GM20000 (cell line): ENCODE results near the gene FRY.

Source experiments
- DNase-seq: peaks from one replicate; pipeline ENCODE4 v3.0.0; 2012; ENCODE audit warnings: low spot score
- CTCF ChIP-seq: IDR thresholded peaks from 2 replicates; pipeline ENCODE4 v1.5.1; 2012; ENCODE audit warnings: mild to moderate bottlenecking, control low read depth; ENCODE audit errors: extremely low read depth, missing control alignments

The FRY gene

GRCh38 chr13:32025730-32026129 is 5.8 kb upstream of the FRY start:
- no peak for DNase-seq
- no peak for TF ChIP-seq CTCF

GRCh38 chr13:32026623-32027022 is 5.0 kb upstream of the FRY start:
- DNase-seq, result no peak
- TF ChIP-seq CTCF, result no peak

GRCh38 chr13:32028711-32029110 is 2.9 kb upstream of the FRY start:
- TF ChIP-seq CTCF, result no peak
- no peak for DNase-seq

GRCh38 chr13:32029684-32030083 is 1.9 kb upstream of the FRY start:
- TF ChIP-seq CTCF, result no peak
- DNase-seq, result no peak

GRCh38 chr13:32031815-32032370 is 319 bp downstream of the FRY start:
- no peak for DNase-seq
- TF ChIP-seq CTCF, result no peak

GRCh38 chr13:32032759-32033158 is 1.2 kb downstream of the FRY start:
- no peak for TF ChIP-seq CTCF
- DNase-seq, result no peak

- no peak for DNase-seq
- no peak for TF ChIP-seq CTCF
These were observed 2.2 kb downstream of the FRY start for GRCh38 chr13:32033744-32034143.
